LNCaP clone FGC (cell line): ENCODE measurements around the gene CCDC107.
"Not testable (repeated sequence)": the region's sequence is repeated elsewhere in the genome, so short reads cannot be mapped to it uniquely, and the experiment has no call there.

Experiments used
- DNase-seq: peaks from one replicate; pipeline ENCODE4 v3.0.0-alpha.2; 2011; ENCODE audit warnings: low read depth
- H3K4me3 ChIP-seq: 2 replicates; pipeline ENCODE4 v1.5.1; 2011; ENCODE audit warnings: mild to moderate bottlenecking, low read depth, low read length, control low read depth
- CTCF ChIP-seq: IDR thresholded peaks from 2 replicates; pipeline ENCODE4 v1.5.1; 2012; ENCODE audit warnings: mild to moderate bottlenecking; ENCODE audit not compliant: control insufficient read depth, insufficient read depth; ENCODE audit errors: extremely low read depth

The CCDC107 gene

GRCh38 chr9:35639631-35640030 is 18.5 kb upstream of the CCDC107 start:
- H3K4me3 ChIP-seq: no peak overlapping the region
- no peak for TF ChIP-seq CTCF
- no peak for DNase-seq

- not testable (repeated sequence) for H3K4me3 ChIP-seq, DNase-seq
Observed at GRCh38 chr9:35640431-35640830, 17.7 kb upstream of the CCDC107 start.

GRCh38 chr9:35641478-35641877 is 16.6 kb upstream of the CCDC107 start:
- H3K4me3 ChIP-seq, DNase-seq: not testable (repeated sequence)

GRCh38 chr9:35643046-35643445 is 15.0 kb upstream of the CCDC107 start:
- TF ChIP-seq CTCF: no peak
- no peak overlapping the region for H3K4me3 ChIP-seq
- DNase-seq: no peak

- not testable (repeated sequence) for DNase-seq, H3K4me3 ChIP-seq
Observed at GRCh38 chr9:35645736-35646135, 12.4 kb upstream of the CCDC107 start.

- no peak for DNase-seq
- no peak for TF ChIP-seq CTCF
- peak overlapping the region; percentile 56 for H3K4me3 ChIP-seq
Observed at GRCh38 chr9:35646153-35646532, 11.9 kb upstream of the CCDC107 start.

- no peak for DNase-seq
- TF ChIP-seq CTCF: peak; percentile 99
- H3K4me3 ChIP-seq: peak overlapping the region; percentile 56
Observed at GRCh38 chr9:35646533-35647265, 11.4 kb upstream of the CCDC107 start.

- TF ChIP-seq CTCF: no peak
- DNase-seq: no peak
- no peak overlapping the region for H3K4me3 ChIP-seq
Observed at GRCh38 chr9:35649431-35650340, 8.4 kb upstream of the CCDC107 start.
